ENCODE data around the gene MRNIP. TPM values are rescaled to one million over a fixed set of nuclear protein-coding genes. Genes with fewer than 3 reads are reported as not detected.

MRNIP gene
- total and polyA plus RNA-seq, 2 of the 8 experiments (the other 6 are each of a cell fraction or from before 2014, with no cell fraction given), result 29.6 TPM

- H3K27me3 ChIP-seq (replicated peaks in 1 of 4; ENCODE audit: control insufficient read depth in 3 of 4, extremely low read depth in 1 of 4, insufficient read depth in 3 of 4, low read length in 3 of 4), result peaks cover 0 to 5% (median 2%) of the 10 kb centered on the region in 4 experiments; a peak in 2 of 7 replicates
- peaks cover 15% of the 10 kb centered on the region; the same call in 1 of the 2 replicates for H3K23me2 ChIP-seq (ENCODE audit: low read depth, low read length)
- ChIA-PET CTCF (ENCODE audit: partially characterized antibody) (interaction anchor here (1.1 to 1.6 kb wide), 2 partner anchors 25 to 50 kb away, joined by 3 to 5 read pairs; no protein-coding TSS in a partner anchor), POLR2A (ENCODE audit: partially characterized antibody) (interaction anchor here (0.6 to 12.6 kb wide), 8 partner anchors 8 to 196 kb away, joined by 3 to 207 read pairs (median 6); partner anchors contain the start of genes HNRNPH1, LTC4S, MGAT4B and MRNIP)
- no peak overlapping the region for H2AK5ac ChIP-seq (ENCODE audit: low read depth, low read length)
- H3K9ac ChIP-seq (replicated peaks in 1 of 4; ENCODE audit: extremely low read depth in 1 of 4, low read depth in 3 of 4, low read length in 3 of 4), result 0 out of 7 replicates have a peak overlapping the region, but pooled peaks of 1 of the 4 experiments have one; percentile 34
- H2BK12ac ChIP-seq (ENCODE audit: low read depth, low read length), result peak overlapping the region; percentile 97; the same call in 1 of the 2 replicates
- H3K27ac ChIP-seq (ENCODE audit: low read depth, low read length), result peak overlapping the region; percentile 67
- 10% methylated on average over 13 of the region's 35 CpGs; no CpG with 5 or more reads in 1 of the 2 experiments for WGBS, 2 experiments (ENCODE audit: extremely low coverage in 1 of 2, insufficient coverage in 1 of 2, insufficient read length in 1 of 2, insufficient replicate concordance in 2 of 2, low coverage in 1 of 2, low lambda C conversion rate in 2 of 2, missing lambda C conversion rate in 1 of 2)
- H3K23ac ChIP-seq (ENCODE audit: insufficient read length), result no peak overlapping the region
- H3K14ac ChIP-seq (ENCODE audit: insufficient read length), result no peak overlapping the region
- H2BK15ac ChIP-seq (ENCODE audit: low read length), result peak overlapping the region; percentile 55; the same call in 1 of the 2 replicates
- FAIRE-seq (no peak), DNase-seq (ENCODE audit: low read depth in 1 of 2, low spot score in 2 of 2) (peak in 1 of 2 experiments; percentile 82)
- no peaks in the 10 kb centered on the region for H3K9me3 ChIP-seq (ENCODE audit: insufficient read depth in 2 of 2, low read depth in 1 of 2, low read length in 1 of 2)
- H3K4me3 ChIP-seq (ENCODE audit: extremely low read depth in 1 of 4, insufficient read depth in 2 of 4, low read depth in 3 of 4, low read length in 4 of 4), result peak overlapping the region; percentile 3 to 91 (median 30); a peak in 5 of 8 replicates
- H2BK5ac ChIP-seq (ENCODE audit: low read depth, low read length), result peak overlapping the region; percentile 96
- H4K8ac ChIP-seq (ENCODE audit: extremely low read depth, insufficient read depth, low read length), result peak overlapping the region; percentile 93
- H3K79me2 ChIP-seq (ENCODE audit: control insufficient read depth in 1 of 2, insufficient read depth in 2 of 2, low read length in 2 of 2), result peaks cover 4 to 24% of the 10 kb centered on the region in 2 experiments; a peak in 2 of 4 replicates
- H3K56ac ChIP-seq (replicated peaks; ENCODE audit: insufficient read length, low read depth, low read length), result no peak overlapping the region
- H3K36me3 ChIP-seq (ENCODE audit: control insufficient read depth in 2 of 4, insufficient read depth in 4 of 4, low read length in 3 of 4), result peaks cover 0 to 6% (median 3%) of the 10 kb centered on the region in 4 experiments; a peak in 4 of 8 replicates
- H4K5ac ChIP-seq (ENCODE audit: insufficient read length, low read depth, low read length), result peak overlapping the region; percentile 1
- H4K91ac ChIP-seq (replicated peaks; ENCODE audit: insufficient read length, low read length), result peak overlapping the region; percentile 99
- peak overlapping the region; percentile 99 for H3K18ac ChIP-seq (ENCODE audit: extremely low read depth, low read length)
- H2BK20ac ChIP-seq (ENCODE audit: low read length), result peak overlapping the region; percentile 51; the same call in 1 of the 2 replicates
- peaks cover 8% of the 10 kb centered on the region for H3K79me1 ChIP-seq (ENCODE audit: low read depth, low read length)
- no peak overlapping the region for H2AFZ ChIP-seq (ENCODE audit: low read length)
- H3K4me1 ChIP-seq (replicated peaks in 1 of 4; ENCODE audit: control insufficient read depth in 3 of 4, insufficient read depth in 4 of 4, low read length in 3 of 4), result peaks cover 4 to 40% (median 34%) of the 10 kb centered on the region in 4 experiments
- H3K4me2 ChIP-seq (ENCODE audit: insufficient read depth in 1 of 2, low read depth in 2 of 2, low read length in 2 of 2), result peak overlapping the region; percentile 54 to 58
- peaks cover 8 to 17% of the 10 kb centered on the region in 2 experiments for H4K20me1 ChIP-seq (replicated peaks in 1 of 2; ENCODE audit: control insufficient read depth in 1 of 2, insufficient read depth in 2 of 2, low read length in 2 of 2)
- no peak overlapping the region for H2BK120ac ChIP-seq (replicated peaks; ENCODE audit: low read depth, low read length)
- H3K4ac ChIP-seq (replicated peaks; ENCODE audit: insufficient read length, low read depth, low read length), result peak overlapping the region; percentile 76
- TF ChIP-seq POLR2AphosphoS5 (IDR thresholded peaks at IDR 0.05; ENCODE audit: low read depth, low read length) (peak; percentile 54; the same call in 1 of the 2 replicates), GABPA (IDR thresholded peaks at IDR 0.05; ENCODE audit: borderline replicate concordance, insufficient read depth, low read length) (peak; percentile 46; the same call in 1 of the 2 replicates), CBX8 (IDR thresholded peaks at IDR 0.05; ENCODE audit: borderline replicate concordance, low read depth, low read length) (no peak), KDM4A (IDR thresholded peaks at IDR 0.05; ENCODE audit: low read depth, low read length, severe bottlenecking) (no peak), PHF8 (conservative IDR thresholded peaks at IDR 0.05; ENCODE audit: low read depth, low read length) (no peak; the same call in 1 of the 2 replicates), SP4 (IDR thresholded peaks at IDR 0.05; ENCODE audit: low read length) (no peak), YY1 (IDR thresholded peaks at IDR 0.05; ENCODE audit: low read depth, low read length) (peak; percentile 67), ATF2 (IDR thresholded peaks at IDR 0.05; ENCODE audit: low read length) (no peak)
- TF ChIP-seq, protein P1, sequence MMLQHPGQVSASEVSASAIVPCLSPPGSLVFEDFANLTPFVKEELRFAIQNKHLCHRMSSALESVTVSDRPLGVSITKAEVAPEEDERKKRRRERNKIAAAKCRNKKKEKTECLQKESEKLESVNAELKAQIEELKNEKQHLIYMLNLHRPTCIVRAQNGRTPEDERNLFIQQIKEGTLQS (IDR thresholded peaks at IDR 0.05; ENCODE audit: insufficient read depth, low read depth, low read length), result peak; percentile 73; the same call in 1 of the 2 replicates
Observed at GRCh38 chr5:179818746-179819295, 39.8 kb downstream of the MRNIP start.

Measured in H1 (cell line).